ENCODE results near the gene AOAH.

- TF ChIP-seq CTCF (IDR thresholded peaks at IDR 0.05): no peak
- TF ChIP-seq POLR2AphosphoS5 (IDR thresholded peaks at IDR 0.05; ENCODE audit: insufficient read depth in 1 of 2, low read depth in 1 of 2): no peak
Measured at GRCh38 chr7:36600869-36601530, 123.3 kb downstream of the AOAH start.
